Measurements from ENCODE around the gene HLA-DPB1. TPM values are rescaled to one million over a fixed set of nuclear protein-coding genes. Genes with fewer than 3 reads are reported as not detected.
"Not testable (repeated sequence)": the region's sequence is repeated elsewhere in the genome, so short reads cannot be mapped to it uniquely, and the experiment has no call there.

The HLA-DPB1 gene
- total RNA-seq, 1 experiment from 2014 or later: not detected

GRCh38 chr6:33092385-33092784 lies 16.6 kb downstream of the HLA-DPB1 start:
- ATAC-seq: no peak
- CTCF ChIA-PET: no interaction called here

GRCh38 chr6:33093855-33094254 lies 18.1 kb downstream of the HLA-DPB1 start:
- no peak for ATAC-seq
- H3F3A ChIP-seq (ENCODE audit: low read length, unreplicated experiment): no peaks in the 10 kb centered on the region
- intact Hi-C loops (cut with micrococcal nuclease): loop anchor here (2.0 kb wide), 1 partner anchor 79 kb away; no protein-coding TSS in a partner anchor
- H3K79me2 ChIP-seq (ENCODE audit: low read length): no peaks in the 10 kb centered on the region
- no peak overlapping the region for H3K9ac ChIP-seq (ENCODE audit: low read length)
- no peak overlapping the region for H3K4me3 ChIP-seq (ENCODE audit: low read length)
- no peaks in the 10 kb centered on the region for H3K9me3 ChIP-seq (ENCODE audit: low read length)
- CTCF ChIA-PET: no interaction called here
- H3K27me3 ChIP-seq (ENCODE audit: low read length): peaks cover 28% of the 10 kb centered on the region
- H3K4me2 ChIP-seq (ENCODE audit: low read length): no peak overlapping the region
- H3K27ac ChIP-seq (ENCODE audit: low read length): no peak overlapping the region
- no peaks in the 10 kb centered on the region for H4K20me1 ChIP-seq (ENCODE audit: low read length)
- no peak for TF ChIP-seq EZH2phosphoT487 (IDR thresholded peaks at IDR 0.05; ENCODE audit: borderline replicate concordance, low read length)
- TF ChIP-seq CTCF (conservative IDR thresholded peaks at IDR 0.05; ENCODE audit: low read depth, low read length): no peak
- TF ChIP-seq EZH2 (IDR thresholded peaks at IDR 0.05; ENCODE audit: low read length, unreplicated experiment): no peak
- POLR2A ChIA-PET (ENCODE audit: unreplicated experiment): no interaction called here
- 0 out of 2 replicates have a peak, but pooled peaks cover 3% of the 10 kb centered on the region for H3K4me1 ChIP-seq (ENCODE audit: insufficient read depth, low read length)
- H3K9me2 ChIP-seq (replicated peaks; ENCODE audit: low read length): no peaks in the 10 kb centered on the region
- BruUV-seq (replicated peaks): no TSS peak
- DNase-seq: no peak
- no peak overlapping the region for H2AFZ ChIP-seq (ENCODE audit: low read length)
- no peaks in the 10 kb centered on the region for H3K36me3 ChIP-seq (ENCODE audit: low read depth, low read length)

More at GRCh38 chr6:33092385-33092784, 16.6 kb downstream of the HLA-DPB1 start:
- Histone ChIP-seq H2AFZ (ENCODE audit: low read length) (no peak overlapping the region), H4K20me1 (ENCODE audit: low read length) (no peaks in the 10 kb centered on the region), H3K36me3 (ENCODE audit: low read depth, low read length) (no peaks in the 10 kb centered on the region), H3K9ac (ENCODE audit: low read length) (no peak overlapping the region), H3K27me3 (ENCODE audit: low read length) (peaks cover 28% of the 10 kb centered on the region), H3K9me3 (ENCODE audit: low read length) (no peaks in the 10 kb centered on the region), H3K27ac (ENCODE audit: low read length) (no peak overlapping the region), H3K9me2 (replicated peaks; ENCODE audit: low read length) (no peaks in the 10 kb centered on the region), H3K79me2 (ENCODE audit: low read length) (no peaks in the 10 kb centered on the region), H3K4me1 (ENCODE audit: insufficient read depth, low read length) (0 out of 2 replicates have a peak, but pooled peaks cover 4% of the 10 kb centered on the region), H3F3A (ENCODE audit: low read length, unreplicated experiment) (no peaks in the 10 kb centered on the region), H3K4me2 (ENCODE audit: low read length) (no peak overlapping the region), H3K4me3 (ENCODE audit: low read length) (no peak overlapping the region)
- intact Hi-C loops (cut with micrococcal nuclease): loop anchor here (2.0 kb wide), 1 partner anchor 78 kb away; no protein-coding TSS in a partner anchor
- BruUV-seq (replicated peaks): no TSS peak
- DNase-seq: no peak
- POLR2A ChIA-PET (ENCODE audit: unreplicated experiment): no interaction called here
- TF ChIP-seq EZH2 (IDR thresholded peaks at IDR 0.05; ENCODE audit: low read length, unreplicated experiment): no peak
- TF ChIP-seq CTCF (conservative IDR thresholded peaks at IDR 0.05; ENCODE audit: low read depth, low read length): no peak
- TF ChIP-seq EZH2phosphoT487 (IDR thresholded peaks at IDR 0.05; ENCODE audit: borderline replicate concordance, low read length): no peak

GRCh38 chr6:33095681-33096080 lies 19.9 kb downstream of the HLA-DPB1 start:
- H3K79me2 ChIP-seq (ENCODE audit: low read length): no peaks in the 10 kb centered on the region
- no peaks in the 10 kb centered on the region for H3K9me2 ChIP-seq (replicated peaks; ENCODE audit: low read length)
- DNase-seq (no peak), ATAC-seq (no peak)
- H4K20me1 ChIP-seq (ENCODE audit: low read length): no peaks in the 10 kb centered on the region
- H3K4me2 ChIP-seq (ENCODE audit: low read length): no peak overlapping the region
- H3K9me3 ChIP-seq (ENCODE audit: low read length): no peaks in the 10 kb centered on the region
- no peak overlapping the region for H3K4me3 ChIP-seq (ENCODE audit: low read length)
- no peak overlapping the region for H2AFZ ChIP-seq (ENCODE audit: low read length)
- H3K27ac ChIP-seq (ENCODE audit: low read length): no peak overlapping the region
- no TSS peak for BruUV-seq (replicated peaks)
- peaks cover 12% of the 10 kb centered on the region for H3K27me3 ChIP-seq (ENCODE audit: low read length)
- intact Hi-C loops (cut with micrococcal nuclease): no loop called here
- no peak overlapping the region for H3K9ac ChIP-seq (ENCODE audit: low read length)
- no peaks in the 10 kb centered on the region for H3K4me1 ChIP-seq (ENCODE audit: insufficient read depth, low read length)
- H3K36me3 ChIP-seq (ENCODE audit: low read depth, low read length): no peaks in the 10 kb centered on the region
- CTCF ChIA-PET: no interaction called here
- TF ChIP-seq EZH2phosphoT487 (IDR thresholded peaks at IDR 0.05; ENCODE audit: borderline replicate concordance, low read length): no peak
- TF ChIP-seq EZH2 (IDR thresholded peaks at IDR 0.05; ENCODE audit: low read length, unreplicated experiment): no peak
- no peak for TF ChIP-seq CTCF (conservative IDR thresholded peaks at IDR 0.05; ENCODE audit: low read depth, low read length)
- no peaks in the 10 kb centered on the region for H3F3A ChIP-seq (ENCODE audit: low read length, unreplicated experiment)
- POLR2A ChIA-PET (ENCODE audit: unreplicated experiment): no interaction called here

GRCh38 chr6:33101121-33101737 lies 25.4 kb downstream of the HLA-DPB1 start:
- intact Hi-C loops (cut with micrococcal nuclease); H2AFZ ChIP-seq (ENCODE audit: low read length); H3K9ac ChIP-seq (ENCODE audit: low read length); DNase-seq; H3K4me3 ChIP-seq (ENCODE audit: low read length); H3K9me3 ChIP-seq (ENCODE audit: low read length); CTCF ChIA-PET; POLR2A ChIA-PET (ENCODE audit: unreplicated experiment); BruUV-seq (replicated peaks); H3F3A ChIP-seq (ENCODE audit: low read length, unreplicated experiment); H3K27ac ChIP-seq (ENCODE audit: low read length); H3K4me2 ChIP-seq (ENCODE audit: low read length); H3K36me3 ChIP-seq (ENCODE audit: low read depth, low read length); H4K20me1 ChIP-seq (ENCODE audit: low read length); H3K9me2 ChIP-seq (replicated peaks; ENCODE audit: low read length); H3K27me3 ChIP-seq (ENCODE audit: low read length); H3K79me2 ChIP-seq (ENCODE audit: low read length); ATAC-seq; H3K4me1 ChIP-seq (ENCODE audit: insufficient read depth, low read length): not testable (repeated sequence)
